Upper lobe of right lung (tissue), 1 donor: ENCODE measurements around the gene COL6A1. TPM values are rescaled to one million over a fixed set of nuclear protein-coding genes. Genes with fewer than 3 reads are reported as not detected.

ENCODE experiments used
- ATAC-seq: fragments of 200-7000 bp; cut with Tn5 transposase; one replicate; pipeline ENCODE4 v1.9.1; 2020; ENCODE audit warnings: mild to moderate bottlenecking, moderate library complexity
- DNase-seq: peaks from one replicate; pipeline ENCODE4 v3.0.0-alpha.2; 2020
- H3K27ac ChIP-seq: fragments of 200-600 bp; one replicate; pipeline ENCODE4 v1.8.0; 2022
- H3K27me3 ChIP-seq: fragments of 200-600 bp; one replicate; pipeline ENCODE4 v1.8.0; 2022; ENCODE audit warnings: mild to moderate bottlenecking
- H3K36me3 ChIP-seq: fragments of 200-600 bp; one replicate; pipeline ENCODE4 v1.8.0; 2022
- H3K4me1 ChIP-seq: fragments of 200-600 bp; one replicate; pipeline ENCODE4 v1.8.0; 2022
- H3K4me3 ChIP-seq: fragments of 200-600 bp; one replicate; pipeline ENCODE4 v1.8.0; 2022; ENCODE audit warnings: mild to moderate bottlenecking
- H3K9me3 ChIP-seq: fragments of 200-600 bp; one replicate; pipeline ENCODE4 v1.8.0; 2022
- intact Hi-C: fragments of 100-400 bp; cut with DNase I; formaldehyde crosslinking; loops from one replicate; pipeline ENCODE4 v1.11.0; 2022
- total RNA-seq: library from RNA; stranded (reverse); fragmentation: NEBNext Ultra II Directional; extraction: Animal tissue kit (Norgen Biotek cat#: 25700); gene quantifications from one replicate; pipeline ENCODE4 v1.2.1, GENCODE V29; 2021
- TF ChIP-seq, protein P1 (sequence below): fragments of 200-600 bp; IDR thresholded peaks from one replicate; pipeline ENCODE4 v1.8.0; 2022; ENCODE audit warnings: antibody characterized with exemption
- donor health status: DM: no; HTN: yes; CAD: no; lungs with severe emphysema.

Gene COL6A1
- total RNA-seq, 1 donor from 2014 or later = 175 TPM

DNA sequence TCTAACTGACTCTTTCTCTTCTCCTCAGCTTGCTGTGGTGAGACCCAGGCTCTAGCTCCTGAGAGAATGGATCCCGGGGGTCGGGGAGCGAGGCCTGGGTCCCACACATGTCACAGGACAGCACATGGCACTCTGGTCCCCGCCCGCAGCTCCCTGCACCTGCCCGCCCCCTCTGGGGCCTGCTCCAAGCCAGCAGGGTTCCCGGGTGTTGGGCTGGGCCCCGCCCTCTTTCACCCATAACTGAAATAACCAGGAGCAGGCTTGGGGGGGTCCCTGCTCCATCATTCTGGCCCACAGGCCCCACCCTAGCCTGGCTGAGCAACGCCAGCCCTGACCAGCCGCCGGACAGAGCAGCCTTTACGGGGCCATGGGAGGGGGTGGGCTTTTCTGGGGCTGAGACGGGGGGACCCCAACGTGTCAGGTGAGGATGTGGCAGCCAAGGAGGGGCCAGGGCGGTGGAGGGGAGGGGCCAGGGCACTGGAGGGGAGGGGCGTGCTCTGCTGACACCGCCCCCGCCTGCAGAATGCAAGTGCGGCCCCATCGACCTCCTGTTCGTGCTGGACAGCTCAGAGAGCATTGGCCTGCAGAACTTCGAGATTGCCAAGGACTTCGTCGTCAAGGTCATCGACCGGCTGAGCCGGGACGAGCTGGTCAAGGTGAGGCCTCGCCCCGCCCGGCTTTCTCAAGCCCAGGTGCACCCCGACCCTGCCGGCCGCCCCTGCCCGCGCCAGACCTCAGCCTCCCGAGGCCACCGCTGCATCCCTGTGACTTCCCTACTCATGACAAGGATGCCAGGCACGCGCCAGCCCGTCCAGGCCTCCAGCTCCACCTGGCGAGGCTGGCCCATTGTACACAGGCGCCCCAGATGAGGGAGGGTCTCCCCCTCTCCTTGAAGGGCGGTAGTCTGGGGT is 19.4 kb downstream of the COL6A1 start:
- no peak overlapping the region for H3K4me3 ChIP-seq
- H3K4me1 ChIP-seq = no peaks in the 10 kb centered on the region
- no peak overlapping the region for H3K27ac ChIP-seq
- no peak for DNase-seq
- no peaks in the 10 kb centered on the region for H3K27me3 ChIP-seq
- no peak for ATAC-seq
- H3K36me3 ChIP-seq = peaks cover 21% of the 10 kb centered on the region
- H3K9me3 ChIP-seq = no peaks in the 10 kb centered on the region
- TF ChIP-seq, protein P1, sequence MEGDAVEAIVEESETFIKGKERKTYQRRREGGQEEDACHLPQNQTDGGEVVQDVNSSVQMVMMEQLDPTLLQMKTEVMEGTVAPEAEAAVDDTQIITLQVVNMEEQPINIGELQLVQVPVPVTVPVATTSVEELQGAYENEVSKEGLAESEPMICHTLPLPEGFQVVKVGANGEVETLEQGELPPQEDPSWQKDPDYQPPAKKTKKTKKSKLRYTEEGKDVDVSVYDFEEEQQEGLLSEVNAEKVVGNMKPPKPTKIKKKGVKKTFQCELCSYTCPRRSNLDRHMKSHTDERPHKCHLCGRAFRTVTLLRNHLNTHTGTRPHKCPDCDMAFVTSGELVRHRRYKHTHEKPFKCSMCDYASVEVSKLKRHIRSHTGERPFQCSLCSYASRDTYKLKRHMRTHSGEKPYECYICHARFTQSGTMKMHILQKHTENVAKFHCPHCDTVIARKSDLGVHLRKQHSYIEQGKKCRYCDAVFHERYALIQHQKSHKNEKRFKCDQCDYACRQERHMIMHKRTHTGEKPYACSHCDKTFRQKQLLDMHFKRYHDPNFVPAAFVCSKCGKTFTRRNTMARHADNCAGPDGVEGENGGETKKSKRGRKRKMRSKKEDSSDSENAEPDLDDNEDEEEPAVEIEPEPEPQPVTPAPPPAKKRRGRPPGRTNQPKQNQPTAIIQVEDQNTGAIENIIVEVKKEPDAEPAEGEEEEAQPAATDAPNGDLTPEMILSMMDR = no peak
- intact Hi-C loops = no loop called here

DNA sequence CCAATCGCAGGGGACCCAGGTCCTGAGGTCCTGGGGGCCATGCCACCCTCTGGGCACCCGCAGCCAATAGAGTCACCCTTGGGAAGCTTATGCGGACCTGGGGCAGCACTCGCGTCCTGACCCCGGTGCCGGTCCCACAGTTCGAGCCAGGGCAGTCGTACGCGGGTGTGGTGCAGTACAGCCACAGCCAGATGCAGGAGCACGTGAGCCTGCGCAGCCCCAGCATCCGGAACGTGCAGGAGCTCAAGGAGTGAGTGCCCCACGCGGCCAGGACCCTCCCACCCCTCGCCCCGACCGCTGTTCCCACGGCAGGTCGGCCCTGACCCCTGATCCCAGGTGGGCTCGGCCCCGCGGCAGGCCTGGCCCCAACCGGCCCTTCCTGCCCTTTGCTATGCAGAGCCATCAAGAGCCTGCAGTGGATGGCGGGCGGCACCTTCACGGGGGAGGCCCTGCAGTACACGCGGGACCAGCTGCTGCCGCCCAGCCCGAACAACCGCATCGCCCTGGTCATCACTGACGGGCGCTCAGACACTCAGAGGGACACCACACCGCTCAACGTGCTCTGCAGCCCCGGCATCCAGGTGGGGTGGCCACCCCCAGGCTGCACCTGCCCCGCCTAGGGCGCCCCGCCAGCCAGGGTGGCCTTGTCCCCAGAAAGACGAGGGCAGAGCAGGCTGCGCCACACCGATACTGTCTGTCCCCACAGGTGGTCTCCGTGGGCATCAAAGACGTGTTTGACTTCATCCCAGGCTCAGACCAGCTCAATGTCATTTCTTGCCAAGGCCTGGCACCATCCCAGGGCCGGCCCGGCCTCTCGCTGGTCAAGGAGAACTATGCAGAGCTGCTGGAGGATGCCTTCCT is 20.5 kb downstream of the COL6A1 start:
- TF ChIP-seq, protein P1 = no peak
- Histone ChIP-seq H3K4me3 (no peak overlapping the region), H3K9me3 (no peaks in the 10 kb centered on the region), H3K36me3 (peaks cover 21% of the 10 kb centered on the region), H3K4me1 (no peaks in the 10 kb centered on the region), H3K27ac (no peak overlapping the region), H3K27me3 (no peaks in the 10 kb centered on the region)
- intact Hi-C loops = no loop called here
- no peak for ATAC-seq
- DNase-seq = no peak

DNA sequence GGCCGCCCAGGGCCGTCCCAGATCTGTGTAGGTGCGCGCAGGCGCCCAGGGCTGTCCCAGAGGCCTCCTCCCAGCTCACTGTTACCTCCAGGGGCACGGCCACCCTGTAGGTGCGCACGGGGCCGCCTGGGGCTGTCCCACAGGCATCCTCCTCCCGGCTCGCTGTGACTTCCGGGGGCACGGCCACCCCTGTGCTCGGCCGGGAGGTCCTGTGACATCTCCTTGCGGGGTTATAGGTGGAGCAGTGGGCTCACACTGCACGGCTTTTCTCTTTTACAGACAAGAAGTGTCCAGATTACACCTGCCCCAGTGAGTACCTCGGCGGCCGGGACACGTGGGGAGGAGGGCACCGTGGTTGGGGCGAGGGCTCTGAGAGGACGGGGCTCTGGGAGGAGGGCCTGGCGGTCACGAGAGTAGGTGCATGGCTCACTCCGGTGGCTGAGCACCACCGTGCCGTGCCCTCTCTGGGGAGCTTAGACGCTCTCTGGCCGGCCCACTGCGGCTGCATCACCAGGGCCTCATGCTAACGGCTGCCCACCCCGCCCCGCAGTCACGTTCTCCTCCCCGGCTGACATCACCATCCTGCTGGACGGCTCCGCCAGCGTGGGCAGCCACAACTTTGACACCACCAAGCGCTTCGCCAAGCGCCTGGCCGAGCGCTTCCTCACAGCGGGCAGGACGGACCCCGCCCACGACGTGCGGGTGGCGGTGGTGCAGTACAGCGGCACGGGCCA is 21.4 kb downstream of the COL6A1 start:
- TF ChIP-seq, protein P1 = no peak
- no peak for DNase-seq
- Histone ChIP-seq H3K27me3 (no peaks in the 10 kb centered on the region), H3K4me3 (no peak overlapping the region), H3K4me1 (no peaks in the 10 kb centered on the region), H3K27ac (no peak overlapping the region), H3K9me3 (no peaks in the 10 kb centered on the region), H3K36me3 (peaks cover 16% of the 10 kb centered on the region)
- no peak for ATAC-seq
- intact Hi-C loops = no loop called here

DNA sequence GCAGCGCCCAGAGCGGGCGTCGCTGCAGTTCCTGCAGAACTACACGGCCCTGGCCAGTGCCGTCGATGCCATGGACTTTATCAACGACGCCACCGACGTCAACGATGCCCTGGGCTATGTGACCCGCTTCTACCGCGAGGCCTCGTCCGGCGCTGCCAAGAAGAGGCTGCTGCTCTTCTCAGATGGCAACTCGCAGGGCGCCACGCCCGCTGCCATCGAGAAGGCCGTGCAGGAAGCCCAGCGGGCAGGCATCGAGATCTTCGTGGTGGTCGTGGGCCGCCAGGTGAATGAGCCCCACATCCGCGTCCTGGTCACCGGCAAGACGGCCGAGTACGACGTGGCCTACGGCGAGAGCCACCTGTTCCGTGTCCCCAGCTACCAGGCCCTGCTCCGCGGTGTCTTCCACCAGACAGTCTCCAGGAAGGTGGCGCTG is 22.0 kb downstream of the COL6A1 start:
- peaks cover 10% of the 10 kb centered on the region for H3K36me3 ChIP-seq
- no peaks in the 10 kb centered on the region for H3K27me3 ChIP-seq
- intact Hi-C loops = no loop called here
- ATAC-seq (no peak), DNase-seq (no peak)
- TF ChIP-seq, protein P1 = no peak
- no peaks in the 10 kb centered on the region for H3K4me1 ChIP-seq
- H3K27ac ChIP-seq = no peak overlapping the region
- H3K4me3 ChIP-seq = no peak overlapping the region
- H3K9me3 ChIP-seq = no peaks in the 10 kb centered on the region

DNA sequence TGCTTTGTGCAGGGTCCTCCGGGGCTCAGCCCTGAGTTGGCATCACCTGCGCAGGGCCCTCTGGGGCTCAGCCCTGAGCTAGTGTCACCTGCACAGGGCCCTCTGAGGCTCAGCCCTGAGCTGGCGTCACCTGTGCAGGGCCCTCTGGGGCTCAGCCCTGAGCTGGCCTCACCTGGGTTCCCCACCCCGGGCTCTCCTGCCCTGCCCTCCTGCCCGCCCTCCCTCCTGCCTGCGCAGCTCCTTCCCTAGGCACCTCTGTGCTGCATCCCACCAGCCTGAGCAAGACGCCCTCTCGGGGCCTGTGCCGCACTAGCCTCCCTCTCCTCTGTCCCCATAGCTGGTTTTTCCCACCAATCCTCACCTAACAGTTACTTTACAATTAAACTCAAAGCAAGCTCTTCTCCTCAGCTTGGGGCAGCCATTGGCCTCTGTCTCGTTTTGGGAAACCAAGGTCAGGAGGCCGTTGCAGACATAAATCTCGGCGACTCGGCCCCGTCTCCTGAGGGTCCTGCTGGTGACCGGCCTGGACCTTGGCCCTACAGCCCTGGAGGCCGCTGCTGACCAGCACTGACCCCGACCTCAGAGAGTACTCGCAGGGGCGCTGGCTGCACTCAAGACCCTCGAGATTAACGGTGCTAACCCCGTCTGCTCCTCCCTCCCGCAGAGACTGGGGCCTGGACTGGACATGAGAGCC is 22.7 kb downstream of the COL6A1 start:
- Histone ChIP-seq H3K4me3 (no peak overlapping the region), H3K27ac (no peak overlapping the region), H3K4me1 (no peaks in the 10 kb centered on the region), H3K27me3 (no peaks in the 10 kb centered on the region), H3K36me3 (peaks cover 4% of the 10 kb centered on the region), H3K9me3 (no peaks in the 10 kb centered on the region)
- TF ChIP-seq, protein P1 = no peak
- intact Hi-C loops = no loop called here
- ATAC-seq (no peak), DNase-seq (no peak)
